ENCODE results near the gene HDAC1.
"Not testable (repeated sequence)": the region's sequence is repeated elsewhere in the genome, so short reads cannot be mapped to it uniquely, and the experiment has no call there.

Gene HDAC1

GRCh38 chr1:32274646-32275340, 17.1 kb upstream of the HDAC1 start:
- DNase-seq (ENCODE audit: low spot score): no peak

GRCh38 chr1:32275424-32275823, 16.5 kb upstream of the HDAC1 start:
- DNase-seq (ENCODE audit: low spot score): no peak

- no peak for DNase-seq (ENCODE audit: low spot score)
Observed at GRCh38 chr1:32276032-32276782, 15.7 kb upstream of the HDAC1 start.

GRCh38 chr1:32284777-32285176, 7.1 kb upstream of the HDAC1 start:
- not testable (repeated sequence) for DNase-seq (ENCODE audit: low spot score)

GRCh38 chr1:32285658-32286057, 6.2 kb upstream of the HDAC1 start:
- no peak for DNase-seq (ENCODE audit: low spot score)

- no peak for DNase-seq (ENCODE audit: low spot score)
Observed at GRCh38 chr1:32286763-32287162, 5.1 kb upstream of the HDAC1 start.

GRCh38 chr1:32289256-32289655, 2.6 kb upstream of the HDAC1 start:
- no peak for DNase-seq (ENCODE audit: low spot score)

- peak; percentile 4 for DNase-seq (ENCODE audit: low spot score)
Observed at GRCh38 chr1:32291145-32291707, 657 bp upstream of the HDAC1 start.

- DNase-seq (ENCODE audit: low spot score): not testable (repeated sequence)
Observed at GRCh38 chr1:32298211-32298610, 6.3 kb downstream of the HDAC1 start.

GRCh38 chr1:32299327-32299726, 7.4 kb downstream of the HDAC1 start:
- DNase-seq (ENCODE audit: low spot score): no peak

- DNase-seq (ENCODE audit: low spot score): no peak
Observed at GRCh38 chr1:32303358-32303757, 11.5 kb downstream of the HDAC1 start.

- DNase-seq (ENCODE audit: low spot score): no peak
Observed at GRCh38 chr1:32303997-32304622, 12.2 kb downstream of the HDAC1 start.

- DNase-seq (ENCODE audit: low spot score): no peak
Observed at GRCh38 chr1:32305310-32305709, 13.4 kb downstream of the HDAC1 start.

GRCh38 chr1:32307324-32307723, 15.4 kb downstream of the HDAC1 start:
- DNase-seq (ENCODE audit: low spot score): no peak

GRCh38 chr1:32309960-32310359, 18.1 kb downstream of the HDAC1 start:
- DNase-seq (ENCODE audit: low spot score): no peak

- no peak for DNase-seq (ENCODE audit: low spot score)
Observed at GRCh38 chr1:32311709-32312393, 20.0 kb downstream of the HDAC1 start.

GRCh38 chr1:32316903-32317277, 25.0 kb downstream of the HDAC1 start:
- no peak for DNase-seq (ENCODE audit: low spot score)

- no peak for DNase-seq (ENCODE audit: low spot score)
Observed at GRCh38 chr1:32318127-32318869, 26.4 kb downstream of the HDAC1 start.

- no peak for DNase-seq (ENCODE audit: low spot score)
Observed at GRCh38 chr1:32321712-32322291, 29.9 kb downstream of the HDAC1 start.

- no peak for DNase-seq (ENCODE audit: low spot score)
Observed at GRCh38 chr1:32327204-32327603, 35.3 kb downstream of the HDAC1 start.

- DNase-seq (ENCODE audit: low spot score): no peak
Observed at GRCh38 chr1:32329931-32330466, 38.1 kb downstream of the HDAC1 start.
